Esophagus squamous epithelium (tissue), 5 donors: Measurements from ENCODE around the gene IRF2BPL. TPM values are rescaled to one million over a fixed set of nuclear protein-coding genes. Genes with fewer than 3 reads are reported as not detected.
A peak's percentile ranks its signal among the peaks of the same experiment; 100 is the strongest.
"Not testable (repeated sequence)": the region's sequence is repeated elsewhere in the genome, so short reads cannot be mapped to it uniquely, and the experiment has no call there.

Experiments used
- DNase-seq: peaks from one replicate; lab custom pipeline; 2025; lab: John Stamatoyannopoulos, UW
- H3K27ac ChIP-seq, 4 donors: fragments of 200-600 bp; sonication (generic); one replicate each; pipeline ENCODE4 v1.5.1; 2016 to 2019; ENCODE audit warnings: mild to moderate bottlenecking in 1 of 4
- H3K27me3 ChIP-seq, 4 donors: fragments of 200-600 bp; sonication (generic); 1 replicate in 3 of 4; 2 replicates in 1 of 4; pipeline versions ENCODE4 v1.5.1 to v1.6.0; 2017 to 2021; ENCODE audit warnings: antibody characterized with exemption in 1 of 4
- H3K36me3 ChIP-seq, 3 donors: fragments of 200-600 bp; sonication (generic); one replicate each; pipeline ENCODE4 v1.5.1; 2016 to 2019
- H3K4me1 ChIP-seq, 3 donors: fragments of 200-600 bp; sonication (generic); one replicate each; pipeline ENCODE4 v1.5.1; 2017 to 2019
- H3K4me3 ChIP-seq, 4 donors: fragments of 200-600 bp; sonication (generic); 1 replicate in 3 of 4; 2 replicates in 1 of 4; pipeline ENCODE4 v1.5.1; 2016 to 2019; ENCODE audit warnings: mild to moderate bottlenecking in 2 of 4, moderate library complexity in 1 of 4
- H3K9me3 ChIP-seq, 3 donors: fragments of 200-600 bp; sonication (generic); one replicate each; pipeline ENCODE4 v1.5.1; 2016 to 2019
- CTCF ChIP-seq, 6 experiments: fragments of 450-650 bp in 4 of 6; fragments of 200-600 bp in 2 of 6; sonication (generic) in 2 of 6; IDR thresholded peaks; one replicate each; pipeline ENCODE4 v1.5.1; 2016 to 2019; ENCODE audit warnings: antibody characterized with exemption in 6 of 6, mild to moderate bottlenecking in 4 of 6, moderate library complexity in 4 of 6
- POLR2A ChIP-seq, 4 donors: fragments of 450-650 bp; IDR thresholded peaks; one replicate each; pipeline ENCODE4 v1.6.1; 2017; ENCODE audit warnings: antibody characterized with exemption in 4 of 4, mild to moderate bottlenecking in 4 of 4, moderate library complexity in 3 of 4
- WGBS, 2 donors: methylation state at CpG; one replicate each; pipeline ENCODE4 v1.1.5; 2018; 5-methylcytosine and 5-hydroxymethylcytosine counted together
- intact Hi-C: fragments of 100-400 bp; cut with DNase I; formaldehyde crosslinking; loops from one replicate; pipeline ENCODE4 v1.15.0; 2022
- total RNA-seq, 4 donors: library from RNA; depleted of rRNA; stranded (reverse); fragments of >200 nt; gene quantifications; one replicate each; pipeline ENCODE4 v1.1.0, GENCODE V29; 2016
- donor health status: DM: yes; HTN: yes; CAD: no.

The IRF2BPL gene
- total RNA-seq, 4 donors from 2014 or later: 15.8 to 28.8 (median 24.0) TPM

DNA sequence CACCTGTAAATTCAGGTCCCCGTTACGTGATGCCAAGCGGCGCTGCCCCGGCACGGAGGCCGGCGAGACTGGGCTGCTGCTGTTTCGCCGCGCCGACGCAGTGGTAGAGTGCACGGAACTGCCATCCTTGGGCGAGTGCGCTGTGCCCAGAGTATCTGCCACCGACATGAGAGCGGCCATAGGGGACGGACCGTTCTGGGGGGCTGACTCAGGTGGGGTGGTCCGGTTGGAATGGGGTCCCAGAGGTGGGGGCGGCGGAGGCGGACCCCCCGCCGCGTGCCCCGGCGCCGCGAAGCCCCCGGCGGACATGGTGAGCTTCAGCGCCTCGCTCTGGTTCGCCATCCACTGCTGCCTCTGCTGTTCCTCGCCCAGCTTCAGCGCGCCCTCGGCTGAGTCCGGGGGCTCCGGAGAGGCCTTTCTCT is 2.8 kb downstream of the IRF2BPL start:
- H3K4me3 ChIP-seq: peak overlapping the region; percentile 78 to 93 (median 82)
- H3K36me3 ChIP-seq: peaks cover 0 to 9% (median 5%) of the 10 kb centered on the region in 3 donors
- intact Hi-C loops: loop anchor here (5.0 kb wide), 1 partner anchor 108 kb away; no protein-coding TSS in a partner anchor
- H3K9me3 ChIP-seq: no peaks in the 10 kb centered on the region
- TF ChIP-seq CTCF (IDR thresholded peaks at IDR 0.05) (no peak), POLR2A (IDR thresholded peaks at IDR 0.05) (no peak)
- no peaks in the 10 kb centered on the region for H3K27me3 ChIP-seq
- peaks cover 52 to 84% (median 53%) of the 10 kb centered on the region in 3 donors for H3K4me1 ChIP-seq
- H3K27ac ChIP-seq: peak overlapping the region; percentile 99 to 100 (median 99)
- DNase-seq: no peak
- whole genome bisulfite sequencing, 2 donors: no CpG with 5 or more reads among the region's 42 CpGs

- Histone ChIP-seq H3K36me3 (peaks cover 0 to 9% (median 5%) of the 10 kb centered on the region in 3 donors), H3K27me3 (no peaks in the 10 kb centered on the region), H3K27ac (peak overlapping the region; percentile 87 to 100 (median 99)), H3K4me3 (peak overlapping the region; percentile 3 to 93 (median 80)), H3K9me3 (no peaks in the 10 kb centered on the region), H3K4me1 (peaks cover 38 to 74% (median 38%) of the 10 kb centered on the region in 3 donors)
- TF ChIP-seq CTCF (IDR thresholded peaks at IDR 0.05) (no peak), POLR2A (IDR thresholded peaks at IDR 0.05) (no peak)
- 22 to 27% methylated on average over 11 to 13 of the region's 16 CpGs for WGBS, 2 donors
- DNase-seq: no peak
- intact Hi-C loops: no loop called here
These were observed 4.3 kb downstream of the IRF2BPL start for GRCh38 chr14:77024171-77024691.

DNA sequence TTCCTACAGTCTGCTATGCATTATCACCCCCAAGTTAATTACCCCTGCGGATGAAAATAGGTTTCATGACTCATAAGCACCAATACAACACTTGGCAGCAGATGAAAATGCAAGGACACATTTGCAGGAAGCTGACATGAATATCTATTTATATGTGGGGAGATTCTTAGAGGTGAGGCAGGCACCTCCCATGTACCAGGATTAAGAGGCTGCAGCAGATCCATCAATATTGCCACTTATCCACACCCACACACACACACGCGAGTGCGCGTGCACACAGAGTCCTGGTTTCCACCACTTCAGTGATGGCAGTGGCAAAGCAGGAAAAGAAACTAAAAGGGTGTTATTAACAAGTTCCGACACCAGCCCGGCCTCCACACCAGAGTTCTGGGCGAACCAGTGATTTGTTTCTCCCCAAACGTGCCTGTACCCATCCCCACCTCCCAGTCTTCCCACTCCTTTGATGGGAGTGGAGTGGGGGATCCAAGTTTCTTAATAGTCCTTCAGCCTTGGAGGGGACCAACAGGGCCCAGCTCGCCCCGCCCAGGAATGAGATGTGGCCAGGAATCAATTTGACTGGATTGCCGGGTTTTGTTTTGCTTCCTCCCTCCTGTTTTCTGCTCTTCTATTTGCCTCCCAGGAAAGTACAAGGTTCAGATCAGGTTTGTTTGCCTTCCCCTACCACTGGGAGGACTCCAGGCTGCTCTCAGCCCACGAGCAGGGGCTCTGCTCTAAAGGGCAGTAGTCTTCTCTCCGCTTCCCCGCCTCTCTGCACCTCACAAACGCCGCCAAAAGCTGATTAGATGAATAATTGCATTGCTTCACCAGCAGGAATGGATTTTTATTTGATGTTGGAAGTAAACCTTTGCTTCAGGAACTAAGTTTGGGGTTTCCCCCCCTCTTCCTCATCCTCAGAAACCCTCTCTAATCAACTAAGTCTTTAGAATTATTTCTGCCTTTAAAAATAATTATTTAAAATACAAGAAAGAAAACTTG is 5.2 kb downstream of the IRF2BPL start:
- Histone ChIP-seq H3K9me3 (no peaks in the 10 kb centered on the region), H3K27me3 (no peaks in the 10 kb centered on the region), H3K4me1 (peaks cover 33 to 68% (median 34%) of the 10 kb centered on the region in 3 donors), H3K36me3 (peaks cover 0 to 9% (median 5%) of the 10 kb centered on the region in 3 donors), H3K4me3 (peak overlapping the region; percentile 3 to 93 (median 80)), H3K27ac (peak overlapping the region; percentile 87 to 100 (median 99))
- intact Hi-C loops: no loop called here
- TF ChIP-seq CTCF (IDR thresholded peaks at IDR 0.05) (peak in 4 of 6 experiments; percentile 5 to 43 (median 34)), POLR2A (IDR thresholded peaks at IDR 0.05) (peak in 1 of 4 donors; percentile 44)
- DNase-seq: no peak
- WGBS, 2 donors: 24% methylated on average over 16 to 17 of the region's 17 CpGs

DNA sequence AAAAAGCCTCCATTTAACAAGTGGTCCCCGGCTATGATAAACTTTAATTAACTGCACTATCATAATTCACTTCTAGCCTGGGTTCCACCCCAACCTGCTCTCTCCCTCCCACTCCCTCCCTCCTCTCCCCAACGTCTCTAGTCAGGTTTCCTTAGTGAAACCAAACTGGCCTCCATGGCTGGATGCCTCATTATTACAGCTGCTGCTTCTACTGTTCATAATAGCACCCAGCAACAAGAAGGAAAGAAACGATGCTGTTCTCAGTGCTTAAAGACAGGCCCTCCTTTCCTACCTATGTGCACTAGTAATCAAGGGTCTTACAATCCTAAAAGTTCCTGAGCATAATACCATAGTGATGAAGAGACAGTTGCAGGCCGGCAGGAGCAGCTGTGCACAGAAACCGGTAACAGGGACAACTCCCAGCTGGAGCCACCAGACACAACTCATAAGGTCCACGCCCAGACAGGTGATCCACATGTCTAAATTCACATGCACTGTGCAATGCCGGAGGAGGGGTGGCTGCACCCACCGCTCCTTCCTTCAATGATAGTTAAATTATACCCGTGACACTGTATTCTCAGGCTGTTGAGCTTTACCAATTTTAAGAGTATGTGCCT is 6.2 kb downstream of the IRF2BPL start:
- H3K36me3 ChIP-seq: peaks cover 0 to 9% (median 5%) of the 10 kb centered on the region in 3 donors
- TF ChIP-seq POLR2A (IDR thresholded peaks at IDR 0.05): no peak
- TF ChIP-seq CTCF (IDR thresholded peaks at IDR 0.05): peak in 1 of 6 experiments; percentile 12
- H3K4me1 ChIP-seq: peaks cover 33 to 68% (median 34%) of the 10 kb centered on the region in 3 donors
- H3K9me3 ChIP-seq: no peaks in the 10 kb centered on the region
- H3K4me3 ChIP-seq: no peak overlapping the region
- no peaks in the 10 kb centered on the region for H3K27me3 ChIP-seq
- DNase-seq: no peak
- peak overlapping the region; percentile 87 to 100 (median 99) for H3K27ac ChIP-seq
- 28 to 37% methylated on average over 7 to 9 of the region's 9 CpGs for WGBS, 2 donors
- intact Hi-C loops: no loop called here

GRCh38 chr14:77021424-77021823 is 7.1 kb downstream of the IRF2BPL start:
- Histone ChIP-seq H3K27ac (peak overlapping the region in 2 of 4 donors; percentile 14 to 99), H3K4me1 (peaks cover 33 to 62% (median 34%) of the 10 kb centered on the region in 3 donors)
- intact Hi-C loops, H3K4me3 ChIP-seq, H3K9me3 ChIP-seq, H3K36me3 ChIP-seq, DNase-seq, H3K27me3 ChIP-seq: not testable (repeated sequence)
- 85 to 90% methylated on average over 11 of the region's 11 CpGs for WGBS, 2 donors
